PC-3 (cell line): ENCODE data around the gene LRFN5. TPM values are rescaled to one million over a fixed set of nuclear protein-coding genes. Genes with fewer than 3 reads are reported as not detected.

Source experiments
- ATAC-seq: fragments of 200-7000 bp; cut with Tn5 transposase; 2 replicates; pipeline ENCODE4 v1.9.1; 2020; ENCODE audit warnings: mild to moderate bottlenecking, moderate library complexity
- BruUV-seq: library from RNA; stranded (reverse); fragments of 400-500 nt; replicated peaks from 2 replicates; lab custom pipeline; 2021; lab: Mats Ljungman, UMichigan
- CTCF ChIA-PET: fragments of 300-600 bp; sonication (Branson Sonifier 250); formaldehyde crosslinking; loops from one replicate; lab custom pipeline; 2022; ENCODE audit warnings: antibody characterized with exemption; lab: Charles Lee
- POLR2A ChIA-PET: fragments of 300-600 bp; sonication (Branson Sonifier 250); formaldehyde crosslinking; loops from one replicate; lab custom pipeline; 2022; ENCODE audit warnings: antibody characterized with exemption; ENCODE audit not compliant: unreplicated experiment; lab: Charles Lee
- DNase-seq: peaks from one replicate; pipeline ENCODE4 v3.0.0-alpha.2; 2015
- H2AFZ ChIP-seq: fragments of 300-600 bp; sonication (generic); 2 replicates; pipeline ENCODE4 v1.6.0; 2016; ENCODE audit warnings: antibody characterized with exemption, low read length
- H3F3A ChIP-seq: fragments of 300-600 bp; sonication (generic); one replicate; pipeline ENCODE4 v1.6.0; 2017; ENCODE audit warnings: antibody characterized with exemption, low read length, control low read depth, mild to moderate bottlenecking; ENCODE audit not compliant: unreplicated experiment
- H3K27ac ChIP-seq: fragments of 300-600 bp; sonication (generic); 2 replicates; pipeline ENCODE4 v1.5.1; 2016; ENCODE audit warnings: mild to moderate bottlenecking, low read length
- H3K27me3 ChIP-seq: fragments of 300-600 bp; sonication (generic); 2 replicates; pipeline ENCODE4 v1.6.1; 2016; ENCODE audit warnings: low read length, mixed read lengths
- H3K36me3 ChIP-seq: fragments of 300-600 bp; sonication (generic); 2 replicates; pipeline ENCODE4 v1.6.1; 2016; ENCODE audit warnings: low read depth, mixed run types, low read length, mixed read lengths
- H3K4me1 ChIP-seq: fragments of 300-600 bp; sonication (generic); 2 replicates; pipeline ENCODE4 v1.5.1; 2016; ENCODE audit warnings: low read length; ENCODE audit not compliant: insufficient read depth
- H3K4me2 ChIP-seq: fragments of 300-600 bp; sonication (generic); 2 replicates; pipeline ENCODE4 v1.6.0; 2016; ENCODE audit warnings: low read length
- H3K4me3 ChIP-seq: fragments of 300-600 bp; sonication (generic); 2 replicates; pipeline ENCODE4 v1.5.1; 2016; ENCODE audit warnings: mild to moderate bottlenecking, low read length, mixed read lengths
- H3K79me2 ChIP-seq: fragments of 300-600 bp; sonication (generic); 2 replicates; pipeline ENCODE4 v1.6.1; 2017; ENCODE audit warnings: low read length, mixed read lengths
- H3K9ac ChIP-seq: fragments of 300-600 bp; sonication (generic); 2 replicates; pipeline ENCODE4 v1.6.0; 2016; ENCODE audit warnings: mild to moderate bottlenecking, low read length
- H3K9me2 ChIP-seq: fragments of 300-600 bp; sonication (generic); replicated peaks from 2 replicates; pipeline ENCODE4 v1.6.1; 2016; ENCODE audit warnings: mixed run types, low read length, mixed read lengths
- H3K9me3 ChIP-seq: fragments of 300-600 bp; sonication (generic); 2 replicates; pipeline ENCODE4 v1.6.1; 2016; ENCODE audit warnings: low read length, mixed read lengths
- H4K20me1 ChIP-seq: fragments of 300-600 bp; sonication (generic); 2 replicates; pipeline ENCODE4 v1.6.1; 2016; ENCODE audit warnings: low read length, mixed read lengths
- CTCF ChIP-seq: fragments of 300-600 bp; sonication (generic); conservative IDR thresholded peaks from 2 replicates; pipeline ENCODE4 v1.5.1; 2017; ENCODE audit warnings: antibody characterized with exemption, low read depth, mild to moderate bottlenecking, low read length
- EZH2 ChIP-seq: fragments of 300-600 bp; sonication (generic); IDR thresholded peaks from one replicate; pipeline ENCODE4 v1.6.1; 2017; ENCODE audit warnings: antibody characterized with exemption, mild to moderate bottlenecking, low read length; ENCODE audit not compliant: unreplicated experiment
- EZH2phosphoT487 ChIP-seq: fragments of 300-600 bp; sonication (generic); IDR thresholded peaks from 2 replicates; pipeline ENCODE4 v1.6.1; 2018; ENCODE audit warnings: mild to moderate bottlenecking, antibody characterized with exemption, low read length, borderline replicate concordance
- intact Hi-C: fragments of 100-400 bp; cut with micrococcal nuclease; formaldehyde crosslinking; loops from 2 replicates; pipeline ENCODE4 v1.9.0; 2023
- total RNA-seq: library from RNA; depleted of rRNA; stranded (reverse); fragments of >200 nt; gene quantifications from 2 replicates; pipeline ENCODE4 v1.2.3, GENCODE V29; 2014

The LRFN5 gene
- total RNA-seq, 1 experiment from 2014 or later = not detected

- Histone ChIP-seq H3K9ac (no peak overlapping the region), H3K9me3 (no peaks in the 10 kb centered on the region), H3K4me2 (no peak overlapping the region), H3F3A (no peaks in the 10 kb centered on the region), H3K36me3 (no peaks in the 10 kb centered on the region), H4K20me1 (no peaks in the 10 kb centered on the region), H3K4me3 (no peak overlapping the region), H3K27me3 (no peaks in the 10 kb centered on the region), H3K4me1 (no peaks in the 10 kb centered on the region), H3K79me2 (no peaks in the 10 kb centered on the region), H2AFZ (no peak overlapping the region), H3K9me2 (no peaks in the 10 kb centered on the region), H3K27ac (no peak overlapping the region)
- CTCF ChIA-PET = no interaction called here
- TF ChIP-seq CTCF (no peak), EZH2phosphoT487 (no peak), EZH2 (no peak)
- intact Hi-C loops = no loop called here
- DNase-seq (no peak), ATAC-seq (no peak)
- POLR2A ChIA-PET = no interaction called here
- BruUV-seq = no TSS peak
Measured at GRCh38 chr14:41654196-41654595, 47.5 kb downstream of the LRFN5 start.

GRCh38 chr14:41662780-41663472 lies 56.2 kb downstream of the LRFN5 start:
- H3F3A ChIP-seq = no peaks in the 10 kb centered on the region
- CTCF ChIA-PET = no interaction called here
- H4K20me1 ChIP-seq = no peaks in the 10 kb centered on the region
- POLR2A ChIA-PET = interaction anchor here (0.7 kb wide), 1 partner anchor 385 kb away, joined by 5 read pairs; no protein-coding TSS in a partner anchor
- H3K36me3 ChIP-seq = no peaks in the 10 kb centered on the region
- H3K4me2 ChIP-seq = no peak overlapping the region
- ATAC-seq (peak; percentile 54), DNase-seq (no peak)
- intact Hi-C loops = no loop called here
- H3K4me1 ChIP-seq = no peaks in the 10 kb centered on the region
- no peaks in the 10 kb centered on the region for H3K79me2 ChIP-seq
- no peak for TF ChIP-seq EZH2phosphoT487
- TF ChIP-seq CTCF = no peak
- no peak for TF ChIP-seq EZH2
- no peak overlapping the region for H3K27ac ChIP-seq
- no peaks in the 10 kb centered on the region for H3K9me3 ChIP-seq
- H3K9ac ChIP-seq = no peak overlapping the region
- H3K9me2 ChIP-seq = no peaks in the 10 kb centered on the region
- no peaks in the 10 kb centered on the region for H3K27me3 ChIP-seq
- no TSS peak for BruUV-seq
- H3K4me3 ChIP-seq = no peak overlapping the region
- no peak overlapping the region for H2AFZ ChIP-seq

- Histone ChIP-seq H3K79me2 (no peaks in the 10 kb centered on the region), H3K9me2 (no peaks in the 10 kb centered on the region), H3K36me3 (no peaks in the 10 kb centered on the region), H3K9ac (no peak overlapping the region), H3K4me1 (no peaks in the 10 kb centered on the region), H3K4me2 (no peak overlapping the region), H3K27ac (no peak overlapping the region), H3K4me3 (no peak overlapping the region), H4K20me1 (no peaks in the 10 kb centered on the region), H2AFZ (no peak overlapping the region), H3K9me3 (no peaks in the 10 kb centered on the region), H3K27me3 (no peaks in the 10 kb centered on the region), H3F3A (no peaks in the 10 kb centered on the region)
- peak; percentile 54 for ATAC-seq
- POLR2A ChIA-PET = interaction anchor here (0.7 kb wide), 1 partner anchor 385 kb away, joined by 5 read pairs; no protein-coding TSS in a partner anchor
- CTCF ChIA-PET = no interaction called here
- BruUV-seq = no TSS peak
- intact Hi-C loops = no loop called here
- peak; percentile 15 for DNase-seq
- no peak for TF ChIP-seq EZH2phosphoT487
- TF ChIP-seq EZH2 = no peak
- TF ChIP-seq CTCF = no peak
Measured at GRCh38 chr14:41663473-41663850, 56.8 kb downstream of the LRFN5 start.
